ENCODE measurements around the gene KLF9.
"Not testable (repeated sequence)": the region's sequence is repeated elsewhere in the genome, so short reads cannot be mapped to it uniquely, and the experiment has no call there.

KLF9 gene

DNA sequence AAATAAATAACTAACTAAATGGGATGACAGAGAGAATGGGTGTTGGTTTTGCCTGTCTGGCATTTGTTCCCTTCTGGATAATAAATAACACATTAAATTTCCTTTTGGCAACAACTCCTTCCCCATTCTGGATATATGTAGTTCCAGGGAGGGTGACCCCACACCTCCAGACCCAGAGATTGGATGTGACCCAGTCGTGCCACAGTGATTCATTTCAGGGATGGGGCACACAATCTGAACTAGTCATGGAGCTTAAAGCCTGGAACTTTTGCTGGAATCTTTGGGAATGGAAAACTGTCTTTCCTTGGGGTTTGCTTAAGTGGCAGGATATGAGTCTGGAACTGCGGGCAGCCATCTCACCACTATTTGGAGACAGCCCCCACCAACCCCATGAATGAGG is 11.3 kb downstream of the KLF9 start:
- no peak for DNase-seq

DNA sequence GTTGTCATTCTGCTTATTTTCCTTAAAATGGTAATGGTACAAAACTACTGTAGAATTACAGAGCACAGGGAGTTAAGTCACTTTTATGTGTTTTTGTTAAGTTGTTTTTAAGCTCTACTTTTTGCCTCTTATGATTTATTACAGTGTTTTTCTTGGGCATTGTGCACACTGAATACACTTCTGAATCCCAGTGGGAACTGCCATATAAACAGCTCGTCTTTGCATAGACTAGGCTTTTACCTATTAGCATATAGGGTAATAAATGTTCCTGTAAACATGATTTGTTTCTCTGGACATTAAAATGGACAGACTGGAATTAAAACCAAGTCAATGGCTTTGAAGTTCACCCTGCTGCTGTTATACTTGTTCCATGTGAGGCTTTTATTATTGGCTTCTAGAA is 12.2 kb downstream of the KLF9 start:
- no peak for DNase-seq

GRCh38 chr9:70401241-70401640 is 13.2 kb downstream of the KLF9 start:
- DNase-seq = not testable (repeated sequence)

- DNase-seq = no peak
Measured at GRCh38 chr9:70400107-70400892, 14.2 kb downstream of the KLF9 start.

- no peak for DNase-seq
Measured at GRCh38 chr9:70399141-70399540, 15.3 kb downstream of the KLF9 start.

- peak; percentile 98 for DNase-seq
Measured at GRCh38 chr9:70398145-70398556, 16.3 kb downstream of the KLF9 start.

DNA sequence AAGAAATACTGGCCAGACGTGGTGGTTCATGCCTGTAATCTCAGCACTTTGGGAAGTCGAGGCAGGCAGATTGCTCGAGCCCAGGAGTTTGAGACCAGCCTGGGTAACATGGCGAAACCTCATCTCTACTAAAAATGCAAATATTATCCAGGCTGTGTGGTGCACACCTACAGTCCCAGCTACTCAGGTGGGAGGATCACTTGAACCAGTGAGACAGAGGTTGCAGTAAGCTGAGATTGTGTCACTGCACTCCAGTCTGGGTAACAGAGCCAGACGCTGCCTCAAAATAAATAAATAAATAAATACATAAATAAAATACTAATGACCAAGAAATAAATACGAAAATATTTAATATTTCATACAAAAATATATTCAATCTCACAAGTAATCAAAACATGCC is 18.8 kb downstream of the KLF9 start:
- no peak for DNase-seq

GRCh38 chr9:70392850-70393249 is 21.6 kb downstream of the KLF9 start:
- DNase-seq = no peak

GRCh38 chr9:70392189-70392588 is 22.3 kb downstream of the KLF9 start:
- DNase-seq = peak; percentile 44

- DNase-seq = no peak
Measured at GRCh38 chr9:70390933-70391341, 23.5 kb downstream of the KLF9 start.

DNA sequence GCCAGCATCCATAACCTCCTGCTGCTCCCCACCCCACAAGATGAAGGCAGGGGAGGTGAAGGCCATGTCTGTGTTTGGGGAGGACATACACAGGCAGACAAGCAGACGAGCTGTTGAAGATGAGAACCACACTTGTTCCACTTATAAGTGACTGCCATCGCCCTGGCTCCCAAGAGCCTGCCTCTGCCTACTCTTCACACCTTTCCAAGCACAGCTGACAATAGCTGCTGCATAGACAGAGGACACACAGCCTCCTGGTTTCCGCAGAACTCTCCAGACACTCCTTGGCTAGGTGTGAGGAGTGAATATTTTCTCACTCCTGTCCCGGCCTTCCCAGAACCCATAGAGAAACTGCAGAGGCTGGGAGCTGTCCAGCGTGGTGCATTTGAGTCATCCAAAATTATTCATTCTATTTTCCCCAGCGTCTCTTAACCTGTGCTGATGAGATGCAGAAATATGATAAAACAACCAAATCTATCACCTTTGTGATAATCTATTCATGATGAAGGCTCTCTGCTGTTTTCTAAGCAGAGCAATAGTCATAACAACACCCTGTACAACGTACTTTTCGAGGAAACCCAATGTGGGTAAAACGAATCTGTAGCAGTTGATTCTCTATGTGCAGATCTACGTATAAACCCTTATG is 24.7 kb downstream of the KLF9 start:
- DNase-seq = no peak

GRCh38 chr9:70389188-70389587 is 25.3 kb downstream of the KLF9 start:
- no peak for DNase-seq

GRCh38 chr9:70387663-70388062 is 26.8 kb downstream of the KLF9 start:
- no peak for DNase-seq

DNA sequence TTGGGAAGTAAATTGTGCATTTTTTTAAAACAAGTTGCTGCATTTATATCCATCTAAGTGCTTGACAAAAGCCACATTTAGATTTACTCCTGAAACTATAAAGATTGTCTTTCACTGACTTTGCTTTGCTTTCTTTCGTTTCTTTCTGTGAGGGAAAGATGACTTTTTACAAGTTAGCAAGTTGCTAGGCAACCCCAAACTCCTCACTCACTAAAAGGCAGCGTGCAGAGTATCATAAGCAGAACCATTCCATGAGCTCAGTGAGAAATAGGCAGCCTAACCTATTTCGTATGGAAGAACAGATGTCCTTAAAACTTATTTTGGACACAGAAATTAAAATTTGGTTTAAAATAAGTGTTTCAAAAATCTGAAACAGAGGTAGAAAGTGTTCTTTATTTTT is 29.0 kb downstream of the KLF9 start:
- DNase-seq = no peak

DNA sequence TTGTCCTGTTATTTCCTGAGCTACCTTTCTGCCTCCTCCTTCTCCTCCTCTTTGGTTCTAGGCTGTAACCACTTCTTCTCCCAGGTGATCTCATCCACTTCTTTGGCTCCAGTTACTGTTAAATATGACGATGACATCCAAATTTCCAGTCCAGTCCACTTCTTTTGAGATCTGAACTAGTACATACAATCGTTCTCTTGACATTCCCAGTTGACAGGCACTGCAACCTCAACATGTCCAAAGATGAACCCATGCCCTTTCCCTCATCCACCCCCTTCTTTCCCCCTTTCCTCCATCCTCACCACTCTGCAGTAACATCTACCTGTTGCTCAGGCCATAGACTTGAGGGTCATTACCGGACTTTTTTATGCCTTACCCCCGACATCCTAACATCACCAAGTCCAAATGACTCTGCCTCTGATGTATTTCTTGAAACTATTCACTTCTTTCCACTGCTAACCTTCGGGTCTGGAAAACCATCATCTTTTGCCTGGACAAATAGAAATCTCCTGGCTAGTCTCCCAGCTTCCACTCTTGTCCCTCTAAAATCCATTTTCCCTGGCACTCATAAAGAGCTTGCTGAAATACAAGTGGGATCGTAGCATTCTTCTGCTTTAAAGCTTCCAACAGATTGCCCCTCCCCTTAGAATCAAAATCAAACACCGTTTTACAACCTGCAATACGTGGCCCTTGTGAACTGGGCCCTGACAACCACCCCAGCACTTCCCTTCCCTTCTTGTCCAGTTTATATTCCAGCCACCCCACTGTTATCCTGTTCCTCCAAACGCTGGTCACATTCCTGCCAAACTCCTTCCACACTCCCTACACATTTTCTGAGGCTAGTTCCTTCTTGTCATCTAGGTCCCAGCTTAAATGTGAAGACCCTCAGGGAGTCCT is 31.5 kb downstream of the KLF9 start:
- no peak for DNase-seq

GRCh38 chr9:70382046-70382708 is 32.3 kb downstream of the KLF9 start:
- no peak for DNase-seq

- no peak for DNase-seq
Measured at GRCh38 chr9:70374962-70375618, 39.4 kb downstream of the KLF9 start.

GRCh38 chr9:70367305-70367930 is 47.0 kb downstream of the KLF9 start:
- no peak for DNase-seq

- no peak for DNase-seq
Measured at GRCh38 chr9:70363760-70364159, 50.7 kb downstream of the KLF9 start.

- DNase-seq = no peak
Measured at GRCh38 chr9:70362952-70363351, 51.5 kb downstream of the KLF9 start.

- DNase-seq = no peak
Measured at GRCh38 chr9:70355801-70356200, 58.7 kb downstream of the KLF9 start.

DNA sequence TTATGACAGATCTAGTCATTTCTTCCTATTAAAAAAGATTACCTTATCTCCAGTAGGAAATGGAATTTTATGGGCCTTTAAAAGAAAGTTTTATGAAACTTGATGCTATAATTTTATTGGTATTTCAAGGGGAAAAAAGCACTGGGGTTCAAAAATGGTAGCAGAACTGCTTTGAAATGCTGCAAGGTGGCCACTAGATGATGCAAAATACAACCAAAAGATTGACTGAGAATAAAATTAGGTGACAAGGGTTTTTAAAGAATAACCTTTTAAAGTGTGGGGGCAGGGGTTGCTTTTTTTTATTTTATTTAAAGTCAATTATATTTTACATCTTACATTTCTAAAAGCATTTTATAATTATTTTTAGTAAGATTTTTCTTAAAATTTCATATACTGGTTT is 61.7 kb downstream of the KLF9 start:
- peak; percentile 29 for DNase-seq
